ENCODE data around the gene AQP7. TPM values are rescaled to one million over a fixed set of nuclear protein-coding genes. Genes with fewer than 3 reads are reported as not detected.

The AQP7 gene
- total and polyA plus RNA-seq, 9 of the 15 experiments (the other 6 are each of a cell fraction or from before 2014, with no cell fraction given): 0.04 to 0.53 (median 0.07) TPM; not detected in 4

GRCh38 chr9:33446946-33447798 is 44.8 kb upstream of the AQP7 start, which contains the start of gene AQP3 (continued):
- TF ChIP-seq, protein P1, sequence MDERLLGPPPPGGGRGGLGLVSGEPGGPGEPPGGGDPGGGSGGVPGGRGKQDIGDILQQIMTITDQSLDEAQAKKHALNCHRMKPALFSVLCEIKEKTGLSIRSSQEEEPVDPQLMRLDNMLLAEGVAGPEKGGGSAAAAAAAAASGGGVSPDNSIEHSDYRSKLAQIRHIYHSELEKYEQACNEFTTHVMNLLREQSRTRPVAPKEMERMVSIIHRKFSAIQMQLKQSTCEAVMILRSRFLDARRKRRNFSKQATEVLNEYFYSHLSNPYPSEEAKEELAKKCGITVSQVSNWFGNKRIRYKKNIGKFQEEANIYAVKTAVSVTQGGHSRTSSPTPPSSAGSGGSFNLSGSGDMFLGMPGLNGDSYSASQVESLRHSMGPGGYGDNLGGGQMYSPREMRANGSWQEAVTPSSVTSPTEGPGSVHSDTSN (CRISPR knock-in tag; IDR thresholded peaks at IDR 0.05; ENCODE audit: low read depth): no peak
- TF ChIP-seq, protein P1 (tag; conservative IDR thresholded peaks at IDR 0.05; ENCODE audit: low read depth): peak; percentile 75
- TF ChIP-seq ZBTB49 (CRISPR knock-in tag; IDR thresholded peaks at IDR 0.05; ENCODE audit: borderline replicate concordance) (no peak), HNRNPLL (IDR thresholded peaks at IDR 0.05; ENCODE audit: low read depth, low read length, poor library complexity, severe bottlenecking) (no peak), NR2C2 (CRISPR knock-in tag; IDR thresholded peaks at IDR 0.05) (no peak), NR2C2 (tag; IDR thresholded peaks at IDR 0.05) (peak; percentile 29; the same call in 1 of the 2 replicates), NFE2 (IDR thresholded peaks at IDR 0.05; ENCODE audit: low read depth) (peak; percentile 85), HDAC3 (IDR thresholded peaks at IDR 0.05; ENCODE audit: borderline replicate concordance, partially characterized antibody) (peak; percentile 41), POLR2H (tag; IDR thresholded peaks at IDR 0.05; ENCODE audit: low read depth) (no peak), JUNB (CRISPR knock-in tag; conservative IDR thresholded peaks at IDR 0.05) (no peak), RB1 (IDR thresholded peaks at IDR 0.05; ENCODE audit: low read depth) (peak; percentile 60; the same call in 1 of the 2 replicates), EZH2 (IDR thresholded peaks at IDR 0.05; ENCODE audit: borderline replicate concordance, low read depth, low read length) (no peak), ARID1B (IDR thresholded peaks at IDR 0.05) (peak; percentile 74), ZNF212 (CRISPR knock-in tag; IDR thresholded peaks at IDR 0.05) (no peak), KAT2B (IDR thresholded peaks at IDR 0.05; ENCODE audit: low read depth, low read length) (no peak), SMARCA4 (IDR thresholded peaks at IDR 0.05) (peak; percentile 71), ZBTB17 (CRISPR knock-in tag; IDR thresholded peaks at IDR 0.05) (no peak), RAD21 (CRISPR knock-in tag; conservative IDR thresholded peaks at IDR 0.05 in 1 of 2, IDR thresholded peaks at IDR 0.05 in 1 of 2) (peak; percentile 23 to 44; a peak in 3 of 4 replicates), SREBF2 (CRISPR knock-in tag; IDR thresholded peaks at IDR 0.05) (no peak), CCNT2 (IDR thresholded peaks at IDR 0.05; ENCODE audit: borderline replicate concordance, extremely low read depth, insufficient read length, low read depth, low read length) (no peak), FOSL1 (tag; conservative IDR thresholded peaks at IDR 0.05) (peak; percentile 89)
- TF ChIP-seq, protein P2, sequence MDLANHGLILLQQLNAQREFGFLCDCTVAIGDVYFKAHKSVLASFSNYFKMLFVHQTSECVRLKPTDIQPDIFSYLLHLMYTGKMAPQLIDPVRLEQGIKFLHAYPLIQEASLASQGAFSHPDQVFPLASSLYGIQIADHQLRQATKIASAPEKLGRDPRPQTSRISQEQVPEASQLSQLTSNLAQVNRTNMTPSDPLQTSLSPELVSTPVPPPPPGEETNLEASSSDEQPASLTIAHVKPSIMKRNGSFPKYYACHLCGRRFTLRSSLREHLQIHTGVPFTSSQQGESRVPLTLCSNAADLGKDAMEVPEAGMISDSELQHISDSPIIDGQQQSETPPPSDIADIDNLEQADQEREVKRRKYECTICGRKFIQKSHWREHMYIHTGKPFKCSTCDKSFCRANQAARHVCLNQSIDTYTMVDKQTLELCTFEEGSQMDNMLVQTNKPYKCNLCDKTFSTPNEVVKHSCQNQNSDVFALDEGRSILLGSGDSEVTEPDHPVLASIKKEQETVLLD (IDR thresholded peaks at IDR 0.05): no peak
